GM18951 (cell line): Measurements from ENCODE around the gene MYCBP2.
"Not testable (repeated sequence)": the region's sequence is repeated elsewhere in the genome, so short reads cannot be mapped to it uniquely, and the experiment has no call there.

Source experiments
- POLR2A ChIP-seq: IDR thresholded peaks from 4 replicates; pipeline ENCODE4 v1.6.1; 2011; ENCODE audit warnings: mild to moderate bottlenecking; ENCODE audit not compliant: insufficient read length, insufficient read depth; ENCODE audit errors: extremely low read depth
- in situ Hi-C: fragments of 300-500 bp; cut with MboI; formaldehyde crosslinking; loops from one replicate; pipeline ENCODE4 v1.12.0; 2022; ENCODE audit warnings: low sequenced_read_pairs, mixed read lengths, inconsistent platforms; ENCODE audit not compliant: unreplicated experiment

The MYCBP2 gene

GRCh38 chr13:77329911-77330584 is 3.2 kb upstream of the MYCBP2 start:
- in situ Hi-C loops: no loop called here

DNA sequence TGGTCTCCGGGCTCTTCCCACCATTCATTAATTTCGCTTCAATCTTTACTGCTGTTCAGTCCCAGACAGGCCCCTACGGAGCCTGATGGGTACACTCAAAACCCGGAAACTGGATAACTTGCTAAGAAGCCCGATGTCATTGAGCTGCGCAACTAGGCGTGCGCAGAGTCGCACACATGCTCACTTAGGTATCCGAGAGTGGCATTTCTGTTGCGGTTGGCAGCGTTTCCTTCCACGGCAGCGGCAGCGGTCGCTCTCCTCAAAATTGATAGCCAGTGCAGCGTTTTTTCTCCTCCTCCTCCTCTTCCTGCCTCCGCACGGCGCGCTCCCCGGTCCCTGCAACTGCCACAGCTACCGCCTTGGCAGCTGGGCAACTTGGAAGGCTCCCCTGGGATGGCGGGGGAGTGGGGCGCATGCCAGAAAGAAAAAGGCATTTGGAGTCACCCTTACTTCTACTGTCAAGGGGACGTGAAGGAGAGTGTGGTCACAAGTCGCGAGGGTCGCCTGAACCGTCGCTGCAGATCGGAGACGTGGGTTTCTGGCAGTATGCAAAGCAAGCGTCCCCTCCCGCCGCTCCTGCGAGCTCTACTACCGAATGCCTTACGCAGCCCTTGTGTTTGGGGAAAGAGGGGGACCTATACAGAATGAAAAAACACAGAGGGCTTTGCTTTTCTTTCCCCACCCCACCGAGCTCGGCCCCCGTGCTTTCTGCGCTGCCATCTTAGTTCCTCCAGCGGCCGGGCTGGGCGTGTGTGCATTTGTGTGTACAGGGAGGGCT is 2.4 kb upstream of the MYCBP2 start:
- TF ChIP-seq POLR2A: peak; percentile 69
- in situ Hi-C loops: no loop called here

More at GRCh38 chr13:77329911-77330584, 3.2 kb upstream of the MYCBP2 start:
- TF ChIP-seq POLR2A: peak; percentile 11

GRCh38 chr13:77328819-77329132 is 1.9 kb upstream of the MYCBP2 start:
- TF ChIP-seq POLR2A: no peak
- in situ Hi-C loops: no loop called here

- no peak for TF ChIP-seq POLR2A
Observed at GRCh38 chr13:77325371-77325980, 1.4 kb downstream of the MYCBP2 start.

DNA sequence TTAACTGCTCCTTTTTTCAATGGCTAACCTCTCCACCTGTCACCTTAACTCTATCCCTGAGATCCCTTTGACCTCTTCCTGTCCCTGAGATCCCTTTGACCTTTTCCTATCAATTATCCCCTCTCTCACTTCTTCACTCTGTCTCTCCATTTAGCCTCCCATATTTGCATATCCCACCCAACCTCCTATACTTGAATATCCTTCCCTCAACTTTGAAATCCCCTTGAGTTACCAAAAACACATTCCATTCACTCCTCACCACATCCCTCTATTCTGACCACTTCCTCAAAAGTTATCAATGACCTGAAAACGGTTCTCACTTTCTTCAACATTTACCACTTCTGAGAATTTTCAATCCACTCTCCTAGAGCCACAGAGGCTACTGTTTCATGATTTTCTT is 3.0 kb downstream of the MYCBP2 start:
- in situ Hi-C loops: no loop called here

More at GRCh38 chr13:77325371-77325980, 1.4 kb downstream of the MYCBP2 start:
- in situ Hi-C loops: no loop called here

GRCh38 chr13:77319536-77319935 is 7.4 kb downstream of the MYCBP2 start:
- in situ Hi-C loops: no loop called here
- TF ChIP-seq POLR2A: no peak

More for the DNA sequence above, 3.0 kb downstream of the MYCBP2 start:
- no peak for TF ChIP-seq POLR2A

- in situ Hi-C loops: no loop called here
- TF ChIP-seq POLR2A: no peak
Observed at GRCh38 chr13:77318741-77319140, 8.2 kb downstream of the MYCBP2 start.

GRCh38 chr13:77316430-77316829 is 10.5 kb downstream of the MYCBP2 start:
- in situ Hi-C loops: no loop called here
- TF ChIP-seq POLR2A: no peak

GRCh38 chr13:77315509-77315908 is 11.4 kb downstream of the MYCBP2 start:
- in situ Hi-C loops: not testable (repeated sequence)

DNA sequence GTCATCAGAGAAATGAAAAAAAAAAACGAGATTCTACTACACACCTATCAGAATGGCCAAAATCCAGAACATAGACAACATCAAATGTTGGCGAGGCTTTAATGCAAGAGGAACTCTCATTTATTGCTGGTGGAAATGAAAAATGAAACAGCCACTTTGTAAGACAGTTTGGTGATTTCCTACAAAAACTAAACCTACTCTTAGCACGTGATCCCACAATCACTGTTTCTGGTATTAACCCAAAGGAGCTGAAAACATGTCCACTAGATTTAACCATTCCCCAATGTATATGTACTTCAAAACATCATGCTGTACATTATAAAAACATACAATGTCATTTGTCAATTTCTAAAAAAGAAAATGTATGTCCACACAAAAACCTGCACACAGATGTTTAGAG is 13.0 kb downstream of the MYCBP2 start:
- no peak for TF ChIP-seq POLR2A
- in situ Hi-C loops: no loop called here

DNA sequence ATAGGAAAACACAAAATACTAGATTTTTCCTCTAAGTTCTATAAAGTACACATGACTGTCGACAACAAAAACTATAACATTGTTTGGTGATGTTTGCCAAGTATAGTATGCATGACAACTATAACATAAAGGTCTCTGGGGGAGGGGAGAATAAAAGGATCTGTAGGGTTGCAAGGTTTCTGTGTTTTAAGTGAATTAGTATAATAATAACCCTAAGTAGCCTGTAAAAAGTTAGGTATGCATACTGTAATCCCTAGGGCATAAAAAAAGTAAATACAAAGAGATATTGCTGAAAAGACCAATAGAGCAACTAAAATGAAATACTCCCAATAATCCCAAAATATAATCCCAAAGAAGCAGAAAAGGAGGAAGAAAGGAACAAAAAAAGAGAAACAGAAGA is 14.6 kb downstream of the MYCBP2 start:
- in situ Hi-C loops: no loop called here
- no peak for TF ChIP-seq POLR2A

GRCh38 chr13:77310579-77311279 is 16.2 kb downstream of the MYCBP2 start:
- in situ Hi-C loops: no loop called here
- no peak for TF ChIP-seq POLR2A

- no peak for TF ChIP-seq POLR2A
- in situ Hi-C loops: no loop called here
Observed at GRCh38 chr13:77310161-77310560, 16.7 kb downstream of the MYCBP2 start.
